ENCODE measurements around the gene NCAPD2.

- TF ChIP-seq CTCF (IDR thresholded peaks at IDR 0.05; ENCODE audit: low read depth, low read length) (no peak), EZH2phosphoT487 (IDR thresholded peaks at IDR 0.05; ENCODE audit: low read depth) (no peak)
Measured at GRCh38 chr12:6538420-6539313, 44.8 kb downstream of the NCAPD2 start.
